ENCODE measurements around the gene HINFP.
"Not testable (repeated sequence)": the region's sequence is repeated elsewhere in the genome, so short reads cannot be mapped to it uniquely, and the experiment has no call there.

Gene HINFP

DNA sequence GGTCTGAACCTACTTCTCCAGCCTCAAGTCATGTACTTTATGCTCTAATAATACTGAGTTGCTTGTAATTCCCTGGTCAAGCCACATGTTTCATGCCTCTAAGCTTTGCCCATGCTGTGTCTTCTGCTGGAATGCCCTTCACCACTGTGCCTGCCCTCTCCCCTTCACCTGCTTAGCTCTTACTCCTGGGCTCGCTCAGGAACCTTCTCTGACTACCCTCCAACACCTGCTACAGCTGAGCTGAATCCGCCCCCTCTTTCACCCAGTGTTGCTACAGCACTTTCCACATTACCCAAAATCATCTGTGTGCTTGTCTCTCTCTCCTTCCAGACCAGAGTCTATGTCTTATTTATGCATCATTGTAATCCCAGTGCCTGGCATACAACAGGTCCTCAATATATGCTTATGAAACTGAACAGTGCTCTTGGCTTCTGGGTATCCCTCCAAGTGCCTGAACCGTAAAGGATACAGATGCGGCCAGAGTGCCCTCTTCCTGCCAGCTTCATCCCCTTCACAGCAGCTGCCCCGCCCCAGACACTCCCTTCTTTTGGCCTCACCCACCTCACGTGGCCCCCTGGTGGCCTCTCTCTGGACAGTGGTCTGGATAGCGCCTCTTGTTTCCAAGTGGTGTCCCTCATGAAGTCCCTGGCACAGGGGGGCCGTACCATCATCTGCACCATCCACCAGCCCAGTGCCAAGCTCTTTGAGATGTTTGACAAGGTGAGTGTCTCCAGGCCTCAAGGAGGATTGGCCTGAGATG lies 34.5 kb downstream of the HINFP start:
- DNase-seq (ENCODE audit: low spot score) = no peak

DNA sequence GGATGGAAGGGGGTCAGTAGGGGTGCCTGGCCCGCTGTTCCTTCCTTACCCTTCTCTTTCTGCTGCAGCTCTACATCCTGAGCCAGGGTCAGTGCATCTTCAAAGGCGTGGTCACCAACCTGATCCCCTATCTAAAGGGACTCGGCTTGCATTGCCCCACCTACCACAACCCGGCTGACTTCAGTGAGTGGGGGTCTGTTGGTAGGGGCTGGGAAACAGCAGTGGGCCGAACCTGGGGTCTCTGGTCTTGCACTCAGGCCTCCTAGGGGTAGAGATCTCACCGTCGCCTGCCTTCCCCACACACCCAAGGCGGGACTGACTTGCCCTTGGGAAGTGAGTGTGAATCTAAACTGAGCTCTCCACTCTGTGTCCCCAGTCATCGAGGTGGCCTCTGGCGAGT lies 35.1 kb downstream of the HINFP start:
- DNase-seq (ENCODE audit: low spot score) = no peak

DNA sequence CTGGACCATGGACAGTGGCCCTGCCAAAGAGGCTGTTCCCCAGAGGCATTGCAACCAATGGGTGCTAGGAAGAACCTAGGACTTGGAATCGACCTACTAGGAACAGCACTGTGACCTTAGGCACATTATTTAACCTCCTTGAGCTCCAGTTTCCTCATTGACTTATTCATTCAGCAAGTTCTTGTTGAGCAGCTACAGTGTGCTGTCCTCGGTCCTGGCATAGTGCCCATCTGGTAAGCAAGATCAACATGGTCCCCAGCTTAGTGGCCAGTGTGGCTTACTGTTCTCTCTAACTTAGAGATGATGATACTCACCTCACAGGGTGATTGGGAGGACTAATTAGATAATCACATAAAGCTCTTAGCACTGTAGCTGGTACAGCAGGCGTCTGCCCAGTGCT lies 35.7 kb downstream of the HINFP start:
- no peak for DNase-seq (ENCODE audit: low spot score)

DNA sequence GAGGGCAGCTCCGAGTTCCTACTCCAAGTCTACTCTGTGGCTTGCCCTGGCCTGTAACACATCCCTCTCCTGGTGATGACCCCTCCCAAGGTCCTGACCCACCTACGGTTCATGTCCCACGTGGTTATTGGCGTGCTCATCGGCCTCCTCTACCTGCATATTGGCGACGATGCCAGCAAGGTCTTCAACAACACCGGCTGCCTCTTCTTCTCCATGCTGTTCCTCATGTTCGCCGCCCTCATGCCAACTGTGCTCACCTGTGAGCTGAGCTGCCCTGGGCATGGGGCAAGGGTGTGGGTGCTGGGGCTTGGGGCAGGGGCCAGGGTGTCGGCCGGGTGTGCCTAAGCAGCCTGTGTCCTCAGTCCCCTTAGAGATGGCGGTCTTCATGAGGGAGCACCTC lies 37.1 kb downstream of the HINFP start:
- DNase-seq (ENCODE audit: low spot score) = no peak

DNA sequence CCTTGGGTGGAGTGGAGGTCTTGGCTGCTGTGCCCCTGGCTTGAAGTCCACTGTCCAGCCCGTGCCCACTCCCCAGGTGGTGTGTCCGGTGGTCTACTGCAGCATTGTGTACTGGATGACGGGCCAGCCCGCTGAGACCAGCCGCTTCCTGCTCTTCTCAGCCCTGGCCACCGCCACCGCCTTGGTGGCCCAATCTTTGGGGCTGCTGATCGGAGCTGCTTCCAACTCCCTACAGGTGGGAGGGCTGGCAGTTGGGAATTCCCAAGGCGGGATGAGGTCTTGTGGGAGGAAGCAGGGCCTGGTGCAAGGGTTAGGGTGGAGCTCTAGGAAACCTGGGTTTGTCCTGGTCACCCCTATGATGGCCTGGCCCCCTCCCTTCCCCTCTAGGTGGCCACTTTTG lies 38.8 kb downstream of the HINFP start:
- no peak for DNase-seq (ENCODE audit: low spot score)

DNA sequence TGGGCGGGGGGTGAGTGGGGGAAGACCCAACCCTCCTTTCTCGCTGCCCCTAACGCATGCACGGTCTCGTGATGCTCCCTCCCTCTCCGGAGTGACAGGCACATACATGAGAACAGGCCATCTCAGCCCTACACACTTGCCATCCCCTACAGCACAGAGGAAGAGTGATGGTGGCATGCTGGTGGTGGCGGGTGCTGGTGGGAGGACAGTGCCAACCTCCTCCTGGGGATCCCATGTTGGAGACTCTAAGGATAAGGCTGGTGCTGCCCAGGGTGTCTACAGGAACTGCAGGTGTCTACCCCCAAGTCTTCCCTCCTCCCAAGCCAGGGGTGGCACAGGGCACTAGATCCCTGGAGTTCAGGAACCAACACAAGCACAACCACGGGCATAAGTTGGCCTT lies 40.5 kb downstream of the HINFP start:
- DNase-seq (ENCODE audit: low spot score) = no peak

DNA sequence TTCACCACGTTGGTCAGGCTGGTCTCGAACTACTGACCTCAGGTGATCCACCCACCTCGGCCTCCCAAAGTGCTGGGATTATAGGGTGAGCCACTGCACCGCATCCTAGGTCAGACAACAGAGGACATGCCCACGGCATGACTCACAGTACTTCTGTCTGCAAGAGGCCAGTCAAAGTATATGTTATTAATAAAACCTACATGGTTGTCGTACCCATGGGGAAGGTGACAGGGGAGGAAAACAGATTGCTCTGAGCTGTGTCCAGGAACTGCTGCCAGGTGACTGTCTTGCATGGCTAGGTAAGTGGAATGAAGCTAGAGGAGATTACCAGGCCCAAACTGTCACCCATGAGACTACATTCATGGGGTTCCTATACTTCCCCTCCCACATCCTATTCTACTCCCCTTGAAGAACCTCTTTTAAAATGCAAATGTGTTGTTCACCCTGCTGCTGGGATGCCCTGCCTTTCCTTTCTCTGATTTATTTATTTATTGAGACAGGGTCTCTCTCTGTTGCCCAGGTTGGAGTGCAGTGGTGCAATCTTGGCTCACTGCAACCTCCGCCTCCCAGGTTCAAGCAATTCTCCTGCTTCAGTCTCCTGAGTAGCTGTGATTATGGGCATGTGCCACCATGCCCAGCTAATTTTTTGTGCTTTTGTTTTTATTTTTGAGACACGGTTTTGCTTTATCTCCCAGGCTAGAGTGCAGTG lies 45.1 kb downstream of the HINFP start:
- peak; percentile 64 for DNase-seq (ENCODE audit: low spot score)

DNA sequence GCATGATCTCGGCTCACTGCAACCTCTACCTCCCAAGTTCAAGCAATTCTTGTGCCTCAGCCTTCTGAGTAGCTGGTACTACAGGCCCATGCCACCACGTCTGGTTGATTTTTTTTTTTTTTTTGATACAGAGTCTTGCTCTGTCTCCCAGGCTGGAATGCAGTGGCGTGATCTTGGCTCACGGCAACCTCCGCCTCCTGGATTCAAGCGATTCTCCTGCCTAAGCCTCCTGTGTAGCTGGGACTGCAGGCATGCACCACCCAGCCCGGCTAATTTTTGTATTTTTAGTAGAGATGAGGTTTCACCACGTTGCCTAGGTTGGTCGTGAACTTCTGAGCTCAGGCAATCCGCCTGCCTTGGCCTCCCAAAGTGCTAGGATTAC lies 45.7 kb downstream of the HINFP start:
- DNase-seq (ENCODE audit: low spot score) = not testable (repeated sequence)

DNA sequence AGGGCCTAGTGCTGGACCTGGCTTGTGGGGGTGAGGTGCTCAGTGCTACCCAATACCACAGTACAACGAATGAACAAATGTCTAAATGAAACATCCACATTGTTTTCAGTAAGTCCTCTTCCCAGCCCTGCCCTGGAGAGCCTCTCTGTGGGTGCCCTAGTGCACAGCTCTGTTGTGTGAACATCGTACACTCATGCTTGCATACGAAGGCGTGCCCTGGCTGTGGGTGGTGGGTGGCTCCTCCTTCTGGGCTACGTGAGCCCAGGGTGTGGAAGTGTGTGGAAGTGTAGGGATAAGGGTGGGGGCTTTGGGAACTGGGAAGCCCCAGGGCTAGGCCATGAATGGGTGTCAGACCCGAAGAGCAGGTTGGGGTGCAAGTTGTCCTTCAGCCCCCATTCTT lies 46.6 kb downstream of the HINFP start:
- DNase-seq (ENCODE audit: low spot score) = no peak

DNA sequence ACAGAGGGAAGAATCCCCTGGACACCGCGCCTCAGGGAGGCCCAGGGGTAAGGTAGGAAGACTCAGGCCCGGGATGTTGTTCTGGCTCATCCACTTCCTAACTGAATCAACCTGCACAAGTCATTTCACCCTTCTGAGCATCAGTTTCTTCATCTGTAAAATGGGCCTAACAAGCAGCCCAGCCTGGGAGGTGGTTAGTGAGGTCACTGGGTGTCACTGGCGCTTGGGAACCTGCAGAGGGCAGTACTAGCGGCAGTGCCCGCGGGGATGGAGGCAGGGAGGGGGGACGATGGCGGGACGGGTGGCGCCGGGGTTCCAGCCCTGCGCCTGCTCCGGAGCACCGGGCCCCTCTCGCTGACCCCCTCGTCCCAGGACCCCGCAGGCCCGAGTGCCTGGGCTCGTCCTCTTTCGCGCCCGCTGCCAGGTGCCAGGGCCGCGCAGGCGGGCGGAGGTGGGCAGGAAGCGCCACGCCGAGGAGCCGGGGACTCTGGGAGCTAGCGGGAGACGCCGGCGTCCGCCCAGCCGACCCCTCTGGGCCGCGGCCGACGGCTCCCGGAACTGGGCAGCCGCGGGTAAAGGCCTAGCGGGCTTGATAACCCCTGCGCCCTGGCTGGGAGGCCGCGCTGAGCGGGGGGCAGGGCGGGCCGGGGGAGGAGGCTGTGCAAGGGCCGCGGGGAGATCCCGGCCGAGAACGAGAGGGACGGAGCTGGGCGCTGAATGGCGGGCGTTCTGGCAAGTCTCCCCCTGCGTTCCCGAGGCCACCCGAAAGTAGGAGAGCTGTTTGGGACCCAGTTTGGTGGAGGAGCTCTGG lies 47.3 kb downstream of the HINFP start, which contains the start of gene NLRX1:
Gene NLRX1 (plus strand): TSS at position 255 of the 811 bp plus-strand sequence. CDS start 2,679 bp downstream, outside the sequence.
- DNase-seq (ENCODE audit: low spot score) = peak; percentile 74

DNA sequence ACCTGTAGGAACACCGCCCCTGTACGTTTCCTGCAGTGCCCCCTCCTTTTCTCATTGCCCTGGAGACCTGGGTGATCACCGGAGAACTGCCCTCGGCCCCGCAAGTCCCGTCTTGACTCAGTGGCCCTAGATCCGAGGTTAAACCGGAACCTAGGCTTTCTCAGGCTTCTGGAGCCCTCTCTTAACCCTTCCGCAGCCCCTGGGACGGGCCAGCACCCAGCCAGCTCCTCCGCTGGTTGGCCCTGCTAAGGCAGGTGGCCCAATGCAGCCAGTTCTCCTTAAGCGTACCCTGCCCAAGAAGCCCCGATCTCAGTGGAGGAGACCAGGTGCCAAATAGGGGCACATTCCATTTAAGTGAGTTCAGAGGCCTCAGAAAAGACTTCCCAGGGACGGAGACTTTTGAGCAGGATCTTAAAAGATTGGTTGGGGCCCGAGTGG lies 47.9 kb downstream of the HINFP start:
- DNase-seq (ENCODE audit: low spot score) = peak; percentile 38

DNA sequence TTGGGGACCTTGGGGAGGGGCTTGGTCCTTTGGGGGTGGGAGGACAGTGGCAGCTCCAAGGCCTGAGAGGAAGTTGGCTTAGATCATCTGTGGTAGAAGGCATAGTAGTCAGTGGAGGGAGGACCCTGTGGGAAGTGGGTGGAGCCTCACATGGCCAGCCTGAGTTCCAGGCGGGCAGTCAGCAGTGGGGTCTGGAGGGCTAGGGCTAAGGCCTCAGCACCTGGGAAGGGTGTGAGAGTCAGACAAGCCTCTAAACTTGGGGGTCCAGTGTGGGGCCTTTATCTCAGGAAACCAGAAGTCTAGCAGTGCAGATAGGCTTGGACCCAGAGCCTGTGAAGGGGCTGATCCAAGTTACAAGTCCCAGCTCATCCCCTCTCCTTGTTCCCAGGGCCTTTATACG lies 51.1 kb downstream of the HINFP start:
- DNase-seq (ENCODE audit: low spot score) = no peak

DNA sequence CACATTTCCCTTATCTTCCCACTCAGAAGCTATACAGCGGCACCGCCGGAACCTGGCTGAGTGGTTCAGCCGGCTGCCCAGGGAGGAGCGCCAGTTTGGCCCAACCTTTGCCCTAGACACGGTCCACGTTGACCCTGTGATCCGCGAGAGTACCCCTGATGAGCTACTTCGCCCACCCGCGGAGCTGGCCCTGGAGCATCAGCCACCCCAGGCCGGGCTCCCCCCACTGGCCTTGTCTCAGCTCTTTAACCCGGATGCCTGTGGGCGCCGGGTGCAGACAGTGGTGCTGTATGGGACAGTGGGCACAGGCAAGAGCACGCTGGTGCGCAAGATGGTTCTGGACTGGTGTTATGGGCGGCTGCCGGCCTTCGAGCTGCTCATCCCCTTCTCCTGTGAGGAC lies 52.1 kb downstream of the HINFP start:
- no peak for DNase-seq (ENCODE audit: low spot score)

DNA sequence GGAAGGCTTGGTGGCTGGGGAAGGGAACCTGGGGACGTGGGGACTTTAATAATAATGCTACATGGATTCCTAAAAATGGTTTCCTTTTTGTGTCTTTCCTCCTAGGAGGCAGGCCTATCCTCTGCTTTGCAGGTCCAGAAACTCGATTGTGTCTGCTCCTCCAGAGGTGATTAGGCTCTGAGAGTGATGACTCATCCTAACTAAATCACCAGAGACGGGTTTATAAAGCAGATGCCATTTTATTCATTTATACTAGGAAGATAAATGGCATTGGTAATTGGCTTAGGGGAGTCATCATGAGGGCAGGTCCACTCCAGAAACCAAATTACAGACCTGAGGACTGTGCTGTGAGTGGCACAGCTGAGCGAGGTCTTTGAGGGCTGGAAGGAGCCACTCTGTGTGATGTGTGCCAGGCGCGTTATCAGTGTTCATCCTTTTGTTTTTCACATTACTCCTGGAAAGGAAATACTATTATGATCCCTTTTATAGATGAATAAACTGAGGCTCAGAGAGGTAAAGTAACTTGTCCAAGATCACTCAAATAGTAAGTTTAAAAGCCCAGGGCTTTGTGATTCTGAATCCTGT lies 54.2 kb downstream of the HINFP start:
- DNase-seq (ENCODE audit: low spot score) = no peak

DNA sequence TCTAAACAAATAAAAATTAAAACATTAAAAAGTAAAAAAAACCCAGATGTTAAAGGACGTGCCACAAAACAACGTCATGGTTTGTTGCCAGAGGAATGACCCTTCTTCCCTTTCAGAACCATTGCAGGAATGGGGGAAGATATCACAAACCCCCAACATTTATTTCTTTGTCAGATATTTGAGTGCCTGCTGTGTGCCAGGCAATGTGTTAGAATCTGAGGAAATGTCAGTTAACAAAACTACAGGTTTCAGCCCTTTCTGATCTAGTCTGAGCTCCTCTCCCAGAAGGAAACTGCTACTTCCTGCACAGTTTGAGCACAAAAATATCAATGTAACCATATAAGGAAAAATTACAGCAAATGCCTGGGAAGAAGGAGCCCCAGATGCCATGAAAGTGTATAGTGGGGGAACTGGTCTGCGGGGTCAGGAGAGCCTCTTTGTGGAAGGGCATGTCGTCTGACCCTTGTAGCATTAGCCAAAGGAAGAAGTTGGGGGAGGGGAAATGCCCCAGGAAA lies 56.8 kb downstream of the HINFP start:
- no peak for DNase-seq (ENCODE audit: low spot score)

DNA sequence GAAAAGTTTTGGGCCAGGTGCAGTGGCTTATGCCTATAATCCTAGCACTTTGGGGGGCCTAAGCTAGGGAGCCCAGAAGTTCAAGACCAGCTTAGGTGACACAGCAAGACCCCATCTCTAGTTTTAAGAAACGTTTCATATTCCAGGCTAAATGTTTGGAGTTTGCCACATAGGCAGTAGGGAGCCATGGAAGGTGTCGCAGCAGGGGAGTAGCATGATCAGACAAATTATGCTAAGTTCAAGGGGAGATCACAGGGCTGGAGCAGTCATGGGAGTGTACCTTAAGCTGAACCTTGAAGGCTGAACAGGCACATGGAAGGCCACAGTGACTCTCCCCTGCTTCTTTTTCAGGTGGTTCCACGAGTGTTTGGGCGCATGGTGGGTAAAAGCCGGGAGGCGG lies 58.0 kb downstream of the HINFP start:
- DNase-seq (ENCODE audit: low spot score) = no peak

DNA sequence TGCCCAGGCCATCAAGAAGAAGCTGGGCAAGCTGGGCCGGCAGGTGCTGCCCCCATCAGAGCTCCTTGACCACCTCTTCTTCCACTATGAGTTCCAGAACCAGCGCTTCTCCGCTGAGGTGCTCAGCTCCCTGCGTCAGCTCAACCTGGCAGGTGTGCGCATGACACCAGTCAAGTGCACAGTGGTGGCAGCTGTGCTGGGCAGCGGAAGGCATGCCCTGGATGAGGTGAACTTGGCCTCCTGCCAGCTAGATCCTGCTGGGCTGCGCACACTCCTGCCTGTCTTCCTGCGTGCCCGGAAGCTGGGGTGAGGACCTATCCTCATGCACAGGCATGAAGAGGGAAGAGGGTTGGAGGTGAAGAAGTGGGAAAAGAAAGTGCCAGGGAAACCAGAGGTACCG lies 58.6 kb downstream of the HINFP start:
- no peak for DNase-seq (ENCODE audit: low spot score)

DNA sequence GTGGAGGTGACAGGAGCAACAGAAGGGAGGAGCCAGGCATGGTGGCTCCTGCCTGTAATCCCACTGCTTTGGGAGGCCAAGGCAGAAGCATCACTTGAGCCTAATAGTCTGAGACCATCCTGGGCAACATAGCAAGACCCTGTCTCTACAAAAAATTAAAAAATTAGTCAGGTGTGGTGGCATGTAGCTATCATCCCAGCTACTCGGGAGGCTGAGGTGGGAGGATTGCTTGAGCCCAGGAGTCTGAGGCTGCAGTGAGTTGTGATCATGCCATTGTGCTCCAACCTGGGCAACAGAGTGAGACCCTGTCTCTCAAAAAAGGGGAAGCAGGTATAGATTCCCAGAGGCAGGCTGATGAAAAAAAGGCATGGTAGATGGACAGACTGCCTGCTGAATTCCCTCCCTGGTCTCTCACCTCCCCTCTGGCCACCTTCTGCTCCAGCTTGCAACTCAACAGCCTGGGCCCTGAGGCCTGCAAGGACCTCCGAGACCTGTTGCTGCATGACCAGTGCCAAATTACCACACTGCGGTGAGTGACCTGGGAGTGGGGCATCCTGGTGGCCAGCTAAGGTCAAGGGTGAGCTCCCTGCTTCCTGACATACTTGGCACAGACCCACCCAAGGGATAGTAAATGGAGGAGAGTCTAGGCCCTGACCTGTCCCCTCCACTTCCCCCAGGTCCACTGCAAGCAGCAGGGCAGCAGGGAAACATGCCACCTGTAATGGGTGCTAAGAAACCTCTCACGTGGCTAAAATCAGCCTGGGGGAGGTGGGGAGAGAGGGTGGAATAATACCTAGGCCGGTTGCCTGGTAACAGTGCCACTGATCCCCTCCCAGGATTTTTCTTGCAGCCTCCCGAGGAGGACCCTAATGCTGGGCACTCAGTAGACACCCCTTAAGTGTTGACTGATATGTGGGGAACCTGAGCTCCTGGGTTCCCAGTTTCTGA lies 59.6 kb downstream of the HINFP start:
- no peak for DNase-seq (ENCODE audit: low spot score)

DNA sequence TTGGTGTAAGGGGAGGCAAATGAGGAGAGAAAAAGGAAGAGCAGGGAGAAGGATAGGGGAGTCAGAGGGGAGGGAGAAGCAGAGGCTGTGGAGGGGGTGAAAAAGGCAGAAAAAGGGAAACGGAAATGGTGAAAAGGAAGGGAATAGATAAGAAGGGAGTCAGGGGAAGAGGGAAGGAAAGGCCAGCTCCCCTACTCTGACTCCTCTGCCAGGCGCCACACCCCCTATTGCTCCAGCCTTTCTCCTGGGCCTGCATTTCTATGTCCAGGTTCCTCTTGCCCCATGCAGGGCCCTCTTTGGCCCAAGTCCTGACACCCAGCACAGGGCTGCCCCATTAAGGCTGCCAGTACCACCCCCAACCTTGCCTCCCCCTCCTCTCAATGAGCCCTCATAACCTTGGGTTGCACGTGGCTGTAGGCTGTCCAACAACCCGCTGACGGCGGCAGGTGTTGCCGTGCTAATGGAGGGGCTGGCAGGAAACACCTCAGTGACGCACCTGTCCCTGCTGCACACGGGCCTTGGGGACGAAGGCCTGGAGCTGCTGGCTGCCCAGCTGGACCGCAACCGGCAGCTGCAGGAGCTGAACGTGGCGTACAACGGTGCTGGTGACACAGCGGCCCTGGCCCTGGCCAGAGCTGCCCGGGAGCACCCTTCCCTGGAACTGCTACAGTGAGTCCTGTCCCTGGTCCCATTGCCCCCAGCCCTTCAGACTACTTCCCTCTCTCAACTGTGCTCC lies 60.5 kb downstream of the HINFP start:
- DNase-seq (ENCODE audit: low spot score) = no peak

DNA sequence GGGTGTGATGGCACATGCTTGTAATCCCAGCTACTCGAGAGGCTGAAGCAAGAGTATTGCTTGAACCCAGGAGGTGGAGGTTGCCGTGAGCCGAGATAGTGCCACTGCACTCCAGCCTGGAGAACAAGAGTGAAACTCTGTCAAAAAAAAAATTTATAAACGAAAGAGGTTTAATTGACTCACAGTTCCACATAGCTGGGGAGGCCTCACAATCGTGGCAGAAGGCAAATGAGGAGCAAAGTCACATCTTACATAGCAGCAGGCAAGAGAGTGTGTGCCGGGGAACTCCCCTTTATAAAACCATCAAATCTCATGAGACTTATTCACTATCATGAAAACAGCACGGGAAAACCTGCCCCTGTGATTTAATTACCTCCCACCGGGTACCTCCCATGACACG lies 63.0 kb downstream of the HINFP start:
- DNase-seq (ENCODE audit: low spot score) = not testable (repeated sequence)
